Ureter (tissue), 1 donor: Measurements from ENCODE around the gene NCOA6. TPM values are rescaled to one million over a fixed set of nuclear protein-coding genes. Genes with fewer than 3 reads are reported as not detected.
"Not testable (repeated sequence)": the region's sequence is repeated elsewhere in the genome, so short reads cannot be mapped to it uniquely, and the experiment has no call there.

Experiments used
- DNase-seq: peaks from one replicate; pipeline ENCODE4 v3.0.0-alpha.2; 2020; ENCODE audit warnings: low spot score
- total RNA-seq: library from RNA; stranded (reverse); gene quantifications from one replicate; pipeline ENCODE4 v1.2.4, GENCODE V29; 2023
- donor health status: DM: yes; HTN: yes; CAD: no.

Gene NCOA6
- total RNA-seq, 1 donor from 2014 or later, result 40.7 TPM

DNA sequence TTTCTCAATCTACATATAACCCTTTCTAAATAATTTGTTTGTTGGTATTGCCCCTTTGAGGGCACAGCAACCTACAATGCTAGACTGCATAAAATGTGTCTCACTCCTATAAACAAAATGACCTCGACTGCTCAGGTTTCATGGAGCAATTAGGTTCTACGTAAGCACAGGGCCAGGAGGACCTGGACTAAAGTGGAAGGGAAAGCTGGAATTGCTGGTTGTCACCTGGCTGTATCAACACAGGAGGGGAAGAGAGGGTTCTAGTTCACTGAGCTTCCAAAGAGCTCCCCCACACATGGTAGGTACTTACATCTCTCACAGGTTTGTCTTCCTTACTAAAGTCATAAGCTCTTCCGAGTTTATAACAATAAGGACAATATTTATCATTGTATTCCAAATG lies 51.0 kb downstream of the NCOA6 start:
- DNase-seq, result no peak

DNA sequence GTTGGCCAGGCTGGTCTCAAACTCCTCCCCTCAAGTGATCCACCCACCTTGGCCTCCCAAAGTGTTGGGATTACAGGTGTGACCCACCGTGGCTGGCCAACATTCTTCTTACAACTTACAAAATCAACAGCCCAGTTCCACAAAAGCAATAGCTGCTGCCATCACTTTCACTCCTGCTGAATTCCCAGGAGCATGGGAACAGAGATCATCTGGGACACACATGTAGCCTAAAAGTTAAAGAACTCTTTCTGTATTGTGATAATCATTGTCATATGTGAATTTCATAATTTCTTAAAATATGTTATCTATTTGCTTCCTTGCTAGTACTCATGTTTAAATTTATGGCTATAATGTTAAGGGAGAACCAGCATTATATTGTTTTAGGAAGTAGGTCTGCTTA lies 51.7 kb downstream of the NCOA6 start:
- no peak for DNase-seq

- DNase-seq, result no peak
Measured at GRCh38 chr20:34772437-34772836, 53.0 kb downstream of the NCOA6 start.

DNA sequence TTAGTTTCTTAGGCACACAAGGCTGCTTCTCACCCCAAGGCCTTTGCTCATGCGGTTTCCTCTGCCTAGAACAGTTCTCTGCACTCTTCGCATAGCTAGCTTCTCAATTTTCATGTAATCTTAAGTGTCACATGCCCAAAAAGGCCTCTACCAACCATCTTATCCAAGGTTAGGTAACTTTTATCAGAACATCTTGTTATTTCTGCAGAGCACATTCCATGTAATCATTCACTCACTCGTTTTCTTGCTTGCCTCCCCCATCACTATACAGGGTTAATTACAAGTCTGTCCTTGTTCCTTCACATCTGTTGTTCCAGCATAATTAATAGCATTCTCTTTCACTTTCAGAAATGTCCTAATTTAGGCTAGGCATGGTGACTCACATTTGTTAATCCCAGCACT lies 53.8 kb downstream of the NCOA6 start:
- DNase-seq, result no peak

DNA sequence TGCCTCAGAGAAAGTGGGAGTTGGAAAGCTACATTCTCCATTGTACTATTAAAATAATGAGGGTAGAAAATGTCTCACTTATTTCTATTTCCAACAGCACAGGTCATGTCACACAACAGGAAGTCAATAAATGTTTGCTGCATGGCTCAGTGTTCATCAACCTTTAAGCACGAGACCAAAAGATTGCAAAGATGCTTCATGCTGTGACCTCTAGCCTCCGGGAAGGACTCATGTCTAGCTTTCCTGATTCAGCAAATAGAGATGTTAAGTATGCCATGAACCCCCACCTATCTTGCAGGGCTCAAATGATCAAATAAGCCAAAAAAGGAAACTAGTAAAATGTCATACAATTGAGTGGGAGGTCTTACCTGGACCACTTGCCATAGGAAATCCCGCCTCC lies 57.4 kb downstream of the NCOA6 start:
- no peak for DNase-seq

DNA sequence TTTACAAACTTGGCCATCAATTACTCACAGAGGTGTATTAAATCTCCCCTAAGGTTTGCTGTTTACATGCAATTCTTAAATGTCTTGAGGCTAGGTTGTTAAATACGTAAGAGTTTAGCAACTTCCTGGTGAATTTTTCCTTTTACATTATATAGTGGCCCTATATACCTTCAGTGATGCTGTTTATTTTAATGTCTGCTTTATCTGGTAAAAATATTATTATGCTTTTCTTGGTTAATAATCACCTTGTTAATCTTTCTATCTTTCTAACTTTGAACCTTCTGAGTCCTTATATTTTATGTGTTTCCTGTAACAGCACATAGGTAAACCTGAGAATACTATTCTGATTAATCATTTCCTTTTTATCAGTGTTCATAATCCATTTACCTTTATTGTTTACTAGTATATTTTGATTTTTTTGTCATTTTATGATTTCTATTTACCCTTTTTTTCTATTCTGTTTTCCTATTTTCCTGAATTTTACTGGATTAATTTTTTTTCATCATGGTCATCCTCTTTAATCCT lies 63.4 kb downstream of the NCOA6 start:
- no peak for DNase-seq

GRCh38 chr20:34755367-34755766 lies 70.1 kb downstream of the NCOA6 start:
- DNase-seq, result no peak

DNA sequence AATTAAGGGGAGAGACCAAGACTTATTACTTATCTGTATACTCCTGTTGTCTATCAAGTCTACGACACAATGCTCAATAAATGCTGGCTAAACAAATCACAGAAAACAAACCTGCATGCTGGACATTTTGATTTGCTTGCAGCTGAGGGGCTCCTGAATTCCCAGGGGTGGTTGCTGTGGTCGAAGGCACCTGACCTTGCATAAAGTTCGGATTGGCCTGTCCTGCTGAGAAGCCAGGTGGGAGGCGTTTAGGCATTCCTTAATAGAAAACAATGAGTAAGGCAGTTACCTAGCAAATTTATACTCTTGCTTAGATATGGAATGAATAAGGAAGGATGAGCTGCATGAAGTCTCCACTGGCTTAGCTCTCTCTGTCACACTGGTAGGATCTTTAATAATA lies 70.8 kb downstream of the NCOA6 start:
- DNase-seq, result no peak

GRCh38 chr20:34753706-34754461 lies 71.6 kb downstream of the NCOA6 start:
- DNase-seq, result no peak

GRCh38 chr20:34751453-34751852 lies 74.0 kb downstream of the NCOA6 start:
- DNase-seq, result no peak

DNA sequence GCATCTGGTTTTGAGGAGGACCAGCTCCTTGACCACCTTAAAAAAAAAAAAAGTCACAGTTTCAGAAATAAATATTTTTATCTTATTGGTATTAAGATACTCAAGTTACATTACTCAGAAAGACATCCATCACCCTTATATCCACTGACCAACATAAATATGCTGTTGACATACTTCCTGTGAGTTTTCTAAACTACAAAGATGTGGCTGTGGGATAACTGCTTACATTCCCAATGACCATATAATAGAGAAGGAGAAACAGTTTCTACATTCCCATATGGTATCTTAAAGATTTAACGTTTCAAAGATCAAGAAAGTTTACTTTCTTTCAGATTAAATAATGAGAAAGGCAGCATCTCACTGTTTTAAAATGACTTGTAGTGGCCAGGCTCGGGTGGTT lies 75.0 kb downstream of the NCOA6 start:
- no peak for DNase-seq

DNA sequence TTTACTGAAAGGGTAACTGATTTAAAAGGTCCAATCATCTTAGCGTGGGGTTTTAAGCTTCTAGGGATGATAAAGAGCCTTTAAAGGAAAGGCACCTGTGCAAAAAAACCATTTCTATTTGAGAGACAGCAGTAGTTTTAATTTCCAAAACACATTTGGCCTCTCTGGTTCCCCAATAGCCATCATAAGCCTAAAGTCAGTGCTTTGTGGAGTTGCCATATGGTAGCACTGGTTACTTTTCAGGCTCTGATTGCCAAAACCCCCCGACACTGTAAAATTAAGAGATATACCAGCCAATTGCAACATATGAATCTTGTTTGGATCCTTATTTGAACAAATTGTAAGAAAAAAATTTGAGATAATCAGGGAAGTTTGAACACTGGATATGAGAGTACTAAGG lies 76.7 kb downstream of the NCOA6 start:
- no peak for DNase-seq

DNA sequence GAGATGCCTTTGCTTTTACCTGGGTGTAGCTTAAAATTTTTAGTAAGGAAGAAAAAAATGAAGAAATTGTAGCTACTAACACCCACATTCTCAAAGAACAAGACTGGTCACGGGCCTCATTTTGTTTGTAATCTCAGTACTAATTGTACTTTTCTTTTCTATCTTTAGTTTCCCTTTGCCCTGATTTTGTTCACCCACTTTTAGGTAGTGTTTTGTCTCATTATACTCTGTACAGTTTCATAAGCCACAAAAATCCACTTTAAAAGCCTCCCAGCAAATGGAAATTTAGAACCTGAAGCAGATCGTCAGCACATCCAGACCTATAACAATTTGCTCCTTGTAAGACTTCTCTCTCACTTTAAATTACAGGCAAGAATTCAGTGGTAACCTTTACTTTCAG lies 78.0 kb downstream of the NCOA6 start:
- DNase-seq, result no peak

GRCh38 chr20:34746674-34747073 lies 78.8 kb downstream of the NCOA6 start:
- no peak for DNase-seq

GRCh38 chr20:34744847-34745246 lies 80.6 kb downstream of the NCOA6 start:
- DNase-seq, result no peak

DNA sequence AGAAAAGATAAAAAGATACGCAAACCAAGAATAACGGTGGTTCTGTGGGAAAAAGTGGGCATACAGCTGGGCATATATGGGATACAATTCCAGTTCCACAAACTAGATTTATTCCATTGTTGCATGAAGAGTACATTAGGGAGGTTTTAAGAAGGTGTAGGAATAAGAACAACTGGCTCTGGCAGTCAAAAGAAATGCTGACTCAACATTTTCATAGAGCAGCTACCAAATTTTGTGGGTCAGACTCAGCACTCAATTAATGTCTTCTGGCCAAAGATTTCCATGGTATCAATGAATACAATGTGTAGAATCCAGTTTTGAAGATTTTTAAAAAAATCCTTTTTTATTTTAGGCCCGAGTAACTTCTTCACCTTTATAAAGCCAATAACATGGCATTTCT lies 81.1 kb downstream of the NCOA6 start:
- DNase-seq, result no peak

DNA sequence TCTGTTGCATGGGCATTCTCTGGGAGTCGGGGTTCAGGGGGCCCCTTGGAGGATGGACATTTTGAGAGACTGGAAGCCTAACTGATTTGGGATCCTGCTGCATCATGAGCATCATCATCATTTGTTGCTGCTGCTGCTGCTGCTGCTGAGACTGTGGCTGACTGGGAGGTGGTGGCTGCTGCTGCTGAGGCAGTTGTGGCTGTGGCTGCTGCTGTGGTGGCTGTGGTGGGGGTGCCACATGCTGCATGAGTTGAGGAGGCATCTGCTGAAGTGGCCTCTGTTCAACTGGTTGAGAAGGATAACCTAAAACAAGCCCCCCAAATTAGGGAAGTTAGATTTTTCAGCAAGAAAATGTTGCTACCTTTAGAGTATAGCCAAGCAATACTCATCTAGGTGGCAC lies 82.4 kb downstream of the NCOA6 start:
- DNase-seq, result no peak

- DNase-seq, result no peak
Measured at GRCh38 chr20:34736106-34736735, 89.2 kb downstream of the NCOA6 start.

DNA sequence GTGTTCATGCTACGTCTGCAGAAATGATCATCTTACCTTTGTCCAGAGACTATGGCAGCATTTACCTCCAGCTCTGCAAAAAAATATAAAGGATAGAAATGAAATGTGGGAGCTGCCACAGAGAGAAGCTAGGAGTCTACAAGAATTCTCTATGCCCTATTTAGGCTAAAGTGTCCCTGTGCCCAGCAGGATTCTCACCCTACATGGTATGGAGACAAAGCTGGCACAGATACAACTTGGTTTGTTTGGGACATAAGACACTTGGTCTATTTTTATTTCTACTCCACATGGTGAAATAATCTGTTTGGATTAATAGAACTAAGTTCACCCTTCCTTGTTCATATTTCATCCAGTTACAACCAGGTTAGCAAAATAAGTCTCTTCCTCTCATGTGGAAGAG lies 92.9 kb downstream of the NCOA6 start:
- no peak for DNase-seq

- DNase-seq, result no peak
Measured at GRCh38 chr20:34729416-34729815, 96.0 kb downstream of the NCOA6 start.

DNA sequence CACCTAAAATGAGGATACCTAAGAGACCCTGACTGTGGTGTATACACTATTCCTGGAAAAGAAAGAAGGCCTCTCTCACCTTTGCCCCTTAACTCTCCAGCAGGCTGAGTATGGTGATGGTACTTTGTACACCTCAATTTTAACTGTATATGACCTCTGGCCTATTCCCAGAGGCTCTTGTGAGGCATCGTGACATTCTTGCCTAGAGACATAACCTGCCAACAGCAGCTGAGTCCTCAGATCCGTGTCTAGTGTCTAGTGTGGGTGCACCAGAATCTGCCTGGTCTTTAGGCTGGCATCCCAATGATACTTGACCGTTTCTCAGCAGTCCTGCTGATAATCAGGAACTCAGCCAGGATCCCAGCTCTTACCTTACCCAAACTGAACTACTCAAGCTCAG lies 101.3 kb downstream of the NCOA6 start:
- DNase-seq, result no peak

DNA sequence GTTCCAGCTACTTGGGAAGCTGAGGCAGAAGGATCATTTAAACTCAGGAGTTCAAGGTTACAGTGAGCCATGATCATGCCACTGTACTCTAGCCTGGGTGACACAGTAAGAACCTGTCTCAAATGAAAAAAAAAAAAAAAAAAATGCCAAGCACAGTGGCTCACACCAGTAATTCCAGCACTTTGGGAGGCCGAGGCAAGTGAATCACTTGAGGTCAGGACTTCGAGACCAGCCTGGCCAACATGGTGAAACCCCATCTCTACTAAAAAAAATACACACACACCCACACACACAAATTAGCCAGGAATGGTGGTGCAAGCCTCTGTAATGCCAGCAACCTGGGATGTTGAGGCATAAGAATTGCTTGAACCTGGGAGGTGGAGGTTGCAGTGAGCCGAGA lies 102.9 kb downstream of the NCOA6 start:
- not testable (repeated sequence) for DNase-seq

DNA sequence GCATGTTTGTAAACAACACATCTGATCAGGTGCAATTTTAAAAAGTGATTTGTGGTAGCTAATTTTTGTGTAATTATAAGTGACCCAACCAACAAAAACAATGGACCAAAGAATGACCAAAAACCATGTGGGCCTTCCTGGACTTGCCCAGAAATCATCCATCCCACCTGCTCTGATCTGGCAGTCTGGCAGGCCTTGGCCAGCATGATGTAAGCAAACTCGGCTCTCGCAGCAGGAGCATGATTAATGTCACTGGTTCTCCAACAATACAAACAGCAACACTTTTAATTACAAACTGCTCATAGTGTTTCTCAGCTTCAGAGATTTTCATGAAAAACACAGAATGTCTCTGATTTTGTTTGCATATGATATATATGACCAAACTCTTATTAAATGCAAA lies 105.2 kb downstream of the NCOA6 start:
- DNase-seq, result no peak
